GM23338 (cell line): ENCODE data around the gene PDF. TPM values are rescaled to one million over a fixed set of nuclear protein-coding genes. Genes with fewer than 3 reads are reported as not detected.

Experiments used
- ATAC-seq: fragments of 200-7000 bp; cut with Tn5 transposase; 3 replicates; pipeline ENCODE4 v1.9.1; 2020
- DNase-seq: peaks from one replicate; pipeline ENCODE4 v3.0.0-alpha.2; 2015; ENCODE audit warnings: low spot score
- H2AFZ ChIP-seq: fragments of 200-600 bp; sonication (generic); 2 replicates; pipeline ENCODE4 v1.8.0; 2016; ENCODE audit warnings: antibody characterized with exemption, mild to moderate bottlenecking, moderate library complexity
- H3F3A ChIP-seq: fragments of 200-600 bp; sonication (generic); replicated peaks from 2 replicates; pipeline ENCODE4 v1.8.0; 2017; ENCODE audit warnings: antibody characterized with exemption, mixed run types, low read depth
- H3K27ac ChIP-seq: fragments of 200-600 bp; sonication (generic); 2 replicates; pipeline ENCODE4 v1.6.1; 2016; ENCODE audit warnings: low read depth
- H3K27me3 ChIP-seq: fragments of 200-600 bp; sonication (generic); 2 replicates; pipeline ENCODE4 v1.8.0; 2016; ENCODE audit warnings: mild to moderate bottlenecking, mixed run types, moderate library complexity; ENCODE audit not compliant: insufficient read depth
- H3K36me3 ChIP-seq: fragments of 200-600 bp; sonication (generic); 2 replicates; pipeline ENCODE4 v1.8.0; 2016; ENCODE audit warnings: mild to moderate bottlenecking; ENCODE audit not compliant: insufficient read depth
- H3K4me1 ChIP-seq: fragments of 200-600 bp; sonication (generic); 2 replicates; pipeline ENCODE4 v1.8.0; 2016; ENCODE audit warnings: mild to moderate bottlenecking, moderate library complexity; ENCODE audit not compliant: insufficient read depth
- H3K4me2 ChIP-seq: fragments of 200-600 bp; sonication (generic); 2 replicates; pipeline ENCODE4 v1.7.1; 2017; ENCODE audit warnings: mixed run types
- H3K4me3 ChIP-seq: fragments of 200-600 bp; sonication (generic); 2 replicates; pipeline ENCODE4 v1.6.1; 2016; ENCODE audit warnings: mixed run types
- H3K79me2 ChIP-seq: fragments of 200-600 bp; sonication (generic); replicated peaks from 2 replicates; pipeline ENCODE4 v1.8.0; 2017; ENCODE audit warnings: mild to moderate bottlenecking; ENCODE audit not compliant: insufficient read depth
- H3K9me2 ChIP-seq: fragments of 200-600 bp; sonication (generic); 2 replicates; pipeline ENCODE4 v1.8.0; 2017; ENCODE audit not compliant: insufficient read depth
- H4K20me1 ChIP-seq: fragments of 200-600 bp; sonication (generic); replicated peaks from 2 replicates; pipeline ENCODE4 v1.8.0; 2017; ENCODE audit warnings: mild to moderate bottlenecking; ENCODE audit not compliant: insufficient read depth
- H3K27ac Mint-ChIP-seq: 2 replicates; pipeline ENCODE4 v1.8.0; 2020; ENCODE audit warnings: inconsistent platforms, mild to moderate bottlenecking, moderate library complexity, mixed read lengths
- H3K27me3 Mint-ChIP-seq: 3 replicates; pipeline ENCODE4 v1.8.0; 2022; ENCODE audit warnings: low read depth, mild to moderate bottlenecking, moderate library complexity, mixed read lengths, inconsistent platforms; ENCODE audit not compliant: insufficient read depth, poor library complexity
- H3K36me3 Mint-ChIP-seq: 3 replicates; pipeline ENCODE4 v1.8.0; 2021; ENCODE audit warnings: low read depth, mild to moderate bottlenecking, inconsistent platforms, moderate library complexity, mixed read lengths
- H3K4me1 Mint-ChIP-seq: 3 replicates; pipeline ENCODE4 v1.8.0; 2020; ENCODE audit warnings: mild to moderate bottlenecking, inconsistent platforms, mixed read lengths
- H3K4me3 Mint-ChIP-seq: 3 replicates; pipeline ENCODE4 v1.8.0; 2021; ENCODE audit warnings: moderate library complexity, mild to moderate bottlenecking, inconsistent platforms, mixed read lengths
- H3K9me3 Mint-ChIP-seq: 3 replicates; pipeline ENCODE4 v1.8.0; 2020; ENCODE audit warnings: moderate library complexity, mild to moderate bottlenecking, inconsistent platforms, mixed read lengths
- CREB1 ChIP-seq: fragments of 250-450 bp; sonication (Bioruptor Pico); IDR thresholded peaks from 2 replicates; pipeline ENCODE4 v1.5.0; 2020; ENCODE audit warnings: low read depth, mild to moderate bottlenecking, moderate library complexity
- EZH2 ChIP-seq: fragments of 200-600 bp; sonication (generic); IDR thresholded peaks from one replicate; pipeline ENCODE4 v1.8.0; 2017; ENCODE audit warnings: antibody characterized with exemption, mild to moderate bottlenecking, low read depth; ENCODE audit not compliant: unreplicated experiment
- EZH2phosphoT487 ChIP-seq: fragments of 200-600 bp; sonication (generic); IDR thresholded peaks from one replicate; pipeline ENCODE4 v1.8.1; 2018; ENCODE audit warnings: antibody characterized with exemption; ENCODE audit not compliant: unreplicated experiment
- JUNB ChIP-seq: IDR thresholded peaks from one replicate; pipeline ENCODE4 v1.6.1; 2016; ENCODE audit warnings: antibody characterized with exemption; ENCODE audit not compliant: unreplicated experiment
- NANOG ChIP-seq: IDR thresholded peaks from 2 replicates; pipeline ENCODE4 v1.6.1; 2016; ENCODE audit warnings: antibody characterized with exemption, borderline replicate concordance
- POLR2AphosphoS5 ChIP-seq: IDR thresholded peaks from 2 replicates; pipeline ENCODE4 v1.6.1; 2016; ENCODE audit warnings: antibody characterized with exemption, low read depth
- REST ChIP-seq: IDR thresholded peaks from one replicate; pipeline ENCODE4 v1.6.1; 2018; ENCODE audit warnings: antibody characterized with exemption; ENCODE audit not compliant: unreplicated experiment
- STAT1 ChIP-seq: IDR thresholded peaks from one replicate; pipeline ENCODE4 v1.6.1; 2016; ENCODE audit warnings: antibody characterized with exemption; ENCODE audit not compliant: unreplicated experiment
- ZNF114 ChIP-seq: fragments of 250-450 bp; sonication (Bioruptor Pico); IDR thresholded peaks from 2 replicates; pipeline ENCODE4 v1.5.0; 2020; ENCODE audit warnings: mild to moderate bottlenecking, moderate library complexity
- ZNF331 ChIP-seq: fragments of 250-450 bp; sonication (Bioruptor Pico); IDR thresholded peaks from 2 replicates; pipeline ENCODE4 v1.5.0; 2020; ENCODE audit warnings: low read depth, mild to moderate bottlenecking, moderate library complexity
- polyA plus RNA-seq: library from polyadenylated mRNA; unstranded; fragments of >200 nt; fragmentation: Nextera tagmentation; extraction: Ambion mirVana; gene quantifications from 2 replicates; pipeline ENCODE4 v1.2.1, GENCODE V29; 2016
- total RNA-seq: library from RNA; depleted of rRNA; stranded (reverse); fragments of >200 nt; shearing (Covaris generic); gene quantifications from 2 replicates; pipeline ENCODE4 v1.2.3, GENCODE V29; 2014
- TF ChIP-seq, protein P1 (sequence below), 2 experiments: fragments of 200-600 bp in 1 of 2; sonication (generic) in 1 of 2; conservative IDR thresholded peaks; 2 replicates each; pipeline versions ENCODE4 v1.5.1 to v1.6.1; 2016 to 2017; ENCODE audit warnings: antibody characterized with exemption in 2 of 2, low read depth in 2 of 2, mild to moderate bottlenecking in 2 of 2, moderate library complexity in 1 of 2
- TF ChIP-seq, protein P2 (sequence below): IDR thresholded peaks from 2 replicates; pipeline ENCODE4 v1.6.1; 2016; ENCODE audit warnings: antibody characterized with exemption
- TF ChIP-seq, protein P3 (sequence below): fragments of 250-450 bp; sonication (Bioruptor Pico); IDR thresholded peaks from 2 replicates; pipeline ENCODE4 v1.5.0; 2020; ENCODE audit warnings: mild to moderate bottlenecking, moderate library complexity

Gene PDF
- total and polyA plus RNA-seq, 2 experiments from 2014 or later: 18.8 to 43.4 TPM

- Histone ChIP-seq H2AFZ (no peak overlapping the region), H3K27ac (no peak overlapping the region), H3K27me3 (no peaks in the 10 kb centered on the region), H4K20me1 (no peaks in the 10 kb centered on the region), H3K9me2 (no peaks in the 10 kb centered on the region), H3K4me2 (no peak overlapping the region), H3K36me3 (peaks cover 30% of the 10 kb centered on the region), H3K4me1 (0 out of 2 replicates have a peak, but pooled peaks cover 1% of the 10 kb centered on the region), H3K4me3 (no peak overlapping the region), H3K79me2 (peaks cover 15% of the 10 kb centered on the region), H3F3A (peaks cover 11% of the 10 kb centered on the region; the same call in 1 of the 2 replicates)
- ATAC-seq: no peak
- TF ChIP-seq, protein P1, sequence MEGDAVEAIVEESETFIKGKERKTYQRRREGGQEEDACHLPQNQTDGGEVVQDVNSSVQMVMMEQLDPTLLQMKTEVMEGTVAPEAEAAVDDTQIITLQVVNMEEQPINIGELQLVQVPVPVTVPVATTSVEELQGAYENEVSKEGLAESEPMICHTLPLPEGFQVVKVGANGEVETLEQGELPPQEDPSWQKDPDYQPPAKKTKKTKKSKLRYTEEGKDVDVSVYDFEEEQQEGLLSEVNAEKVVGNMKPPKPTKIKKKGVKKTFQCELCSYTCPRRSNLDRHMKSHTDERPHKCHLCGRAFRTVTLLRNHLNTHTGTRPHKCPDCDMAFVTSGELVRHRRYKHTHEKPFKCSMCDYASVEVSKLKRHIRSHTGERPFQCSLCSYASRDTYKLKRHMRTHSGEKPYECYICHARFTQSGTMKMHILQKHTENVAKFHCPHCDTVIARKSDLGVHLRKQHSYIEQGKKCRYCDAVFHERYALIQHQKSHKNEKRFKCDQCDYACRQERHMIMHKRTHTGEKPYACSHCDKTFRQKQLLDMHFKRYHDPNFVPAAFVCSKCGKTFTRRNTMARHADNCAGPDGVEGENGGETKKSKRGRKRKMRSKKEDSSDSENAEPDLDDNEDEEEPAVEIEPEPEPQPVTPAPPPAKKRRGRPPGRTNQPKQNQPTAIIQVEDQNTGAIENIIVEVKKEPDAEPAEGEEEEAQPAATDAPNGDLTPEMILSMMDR (conservative IDR thresholded peaks at IDR 0.05; ENCODE audit: low read depth in 2 of 2): no peak
- TF ChIP-seq, protein P2, sequence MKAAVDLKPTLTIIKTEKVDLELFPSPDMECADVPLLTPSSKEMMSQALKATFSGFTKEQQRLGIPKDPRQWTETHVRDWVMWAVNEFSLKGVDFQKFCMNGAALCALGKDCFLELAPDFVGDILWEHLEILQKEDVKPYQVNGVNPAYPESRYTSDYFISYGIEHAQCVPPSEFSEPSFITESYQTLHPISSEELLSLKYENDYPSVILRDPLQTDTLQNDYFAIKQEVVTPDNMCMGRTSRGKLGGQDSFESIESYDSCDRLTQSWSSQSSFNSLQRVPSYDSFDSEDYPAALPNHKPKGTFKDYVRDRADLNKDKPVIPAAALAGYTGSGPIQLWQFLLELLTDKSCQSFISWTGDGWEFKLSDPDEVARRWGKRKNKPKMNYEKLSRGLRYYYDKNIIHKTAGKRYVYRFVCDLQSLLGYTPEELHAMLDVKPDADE: no peak
- TF ChIP-seq POLR2AphosphoS5: no peak
- no peak for TF ChIP-seq NANOG
- no peak for TF ChIP-seq ZNF331 (CRISPR knock-in tag)
- no peak for TF ChIP-seq CREB1 (CRISPR knock-in tag)
- TF ChIP-seq JUNB: no peak
- no peak for TF ChIP-seq ZNF114 (CRISPR knock-in tag)
- TF ChIP-seq EZH2: no peak
- no peak for TF ChIP-seq REST
- no peak for TF ChIP-seq EZH2phosphoT487
- TF ChIP-seq, protein P3, sequence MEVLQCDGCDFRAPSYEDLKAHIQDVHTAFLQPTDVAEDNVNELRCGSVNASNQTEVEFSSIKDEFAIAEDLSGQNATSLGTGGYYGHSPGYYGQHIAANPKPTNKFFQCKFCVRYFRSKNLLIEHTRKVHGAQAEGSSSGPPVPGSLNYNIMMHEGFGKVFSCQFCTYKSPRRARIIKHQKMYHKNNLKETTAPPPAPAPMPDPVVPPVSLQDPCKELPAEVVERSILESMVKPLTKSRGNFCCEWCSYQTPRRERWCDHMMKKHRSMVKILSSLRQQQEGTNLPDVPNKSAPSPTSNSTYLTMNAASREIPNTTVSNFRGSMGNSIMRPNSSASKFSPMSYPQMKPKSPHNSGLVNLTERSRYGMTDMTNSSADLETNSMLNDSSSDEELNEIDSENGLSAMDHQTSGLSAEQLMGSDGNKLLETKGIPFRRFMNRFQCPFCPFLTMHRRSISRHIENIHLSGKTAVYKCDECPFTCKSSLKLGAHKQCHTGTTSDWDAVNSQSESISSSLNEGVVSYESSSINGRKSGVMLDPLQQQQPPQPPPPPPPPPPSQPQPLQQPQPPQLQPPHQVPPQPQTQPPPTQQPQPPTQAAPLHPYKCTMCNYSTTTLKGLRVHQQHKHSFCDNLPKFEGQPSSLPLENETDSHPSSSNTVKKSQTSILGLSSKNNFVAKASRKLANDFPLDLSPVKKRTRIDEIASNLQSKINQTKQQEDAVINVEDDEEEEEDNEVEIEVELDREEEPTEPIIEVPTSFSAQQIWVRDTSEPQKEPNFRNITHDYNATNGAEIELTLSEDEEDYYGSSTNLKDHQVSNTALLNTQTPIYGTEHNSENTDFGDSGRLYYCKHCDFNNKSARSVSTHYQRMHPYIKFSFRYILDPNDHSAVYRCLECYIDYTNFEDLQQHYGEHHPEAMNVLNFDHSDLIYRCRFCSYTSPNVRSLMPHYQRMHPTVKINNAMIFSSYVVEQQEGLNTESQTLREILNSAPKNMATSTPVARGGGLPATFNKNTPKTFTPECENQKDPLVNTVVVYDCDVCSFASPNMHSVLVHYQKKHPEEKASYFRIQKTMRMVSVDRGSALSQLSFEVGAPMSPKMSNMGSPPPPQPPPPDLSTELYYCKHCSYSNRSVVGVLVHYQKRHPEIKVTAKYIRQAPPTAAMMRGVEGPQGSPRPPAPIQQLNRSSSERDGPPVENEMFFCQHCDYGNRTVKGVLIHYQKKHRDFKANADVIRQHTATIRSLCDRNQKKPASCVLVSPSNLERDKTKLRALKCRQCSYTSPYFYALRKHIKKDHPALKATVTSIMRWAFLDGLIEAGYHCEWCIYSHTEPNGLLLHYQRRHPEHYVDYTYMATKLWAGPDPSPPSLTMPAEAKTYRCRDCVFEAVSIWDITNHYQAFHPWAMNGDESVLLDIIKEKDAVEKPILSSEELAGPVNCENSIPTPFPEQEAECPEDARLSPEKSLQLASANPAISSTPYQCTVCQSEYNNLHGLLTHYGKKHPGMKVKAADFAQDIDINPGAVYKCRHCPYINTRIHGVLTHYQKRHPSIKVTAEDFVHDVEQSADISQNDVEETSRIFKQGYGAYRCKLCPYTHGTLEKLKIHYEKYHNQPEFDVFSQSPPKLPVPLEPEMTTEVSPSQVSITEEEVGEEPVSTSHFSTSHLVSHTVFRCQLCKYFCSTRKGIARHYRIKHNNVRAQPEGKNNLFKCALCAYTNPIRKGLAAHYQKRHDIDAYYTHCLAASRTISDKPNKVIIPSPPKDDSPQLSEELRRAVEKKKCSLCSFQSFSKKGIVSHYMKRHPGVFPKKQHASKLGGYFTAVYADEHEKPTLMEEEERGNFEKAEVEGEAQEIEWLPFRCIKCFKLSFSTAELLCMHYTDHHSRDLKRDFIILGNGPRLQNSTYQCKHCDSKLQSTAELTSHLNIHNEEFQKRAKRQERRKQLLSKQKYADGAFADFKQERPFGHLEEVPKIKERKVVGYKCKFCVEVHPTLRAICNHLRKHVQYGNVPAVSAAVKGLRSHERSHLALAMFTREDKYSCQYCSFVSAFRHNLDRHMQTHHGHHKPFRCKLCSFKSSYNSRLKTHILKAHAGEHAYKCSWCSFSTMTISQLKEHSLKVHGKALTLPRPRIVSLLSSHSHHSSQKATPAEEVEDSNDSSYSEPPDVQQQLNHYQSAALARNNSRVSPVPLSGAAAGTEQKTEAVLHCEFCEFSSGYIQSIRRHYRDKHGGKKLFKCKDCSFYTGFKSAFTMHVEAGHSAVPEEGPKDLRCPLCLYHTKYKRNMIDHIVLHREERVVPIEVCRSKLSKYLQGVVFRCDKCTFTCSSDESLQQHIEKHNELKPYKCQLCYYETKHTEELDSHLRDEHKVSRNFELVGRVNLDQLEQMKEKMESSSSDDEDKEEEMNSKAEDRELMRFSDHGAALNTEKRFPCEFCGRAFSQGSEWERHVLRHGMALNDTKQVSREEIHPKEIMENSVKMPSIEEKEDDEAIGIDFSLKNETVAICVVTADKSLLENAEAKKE (CRISPR knock-in tag): no peak
- no peak for TF ChIP-seq STAT1
- Mint-ChIP-seq H3K27me3 (no peaks in the 10 kb centered on the region), H3K36me3 (peaks cover 37% of the 10 kb centered on the region), H3K4me1 (peaks cover 7% of the 10 kb centered on the region; the same call in 2 of the 3 replicates), H3K27ac (no peak overlapping the region), H3K9me3 (no peaks in the 10 kb centered on the region), H3K4me3 (no peak overlapping the region)
- no peak for DNase-seq
Observed at GRCh38 chr16:69345923-69346322, 15.5 kb upstream of the PDF start.
